ENCODE data around the gene WNT6. TPM values are rescaled to one million over a fixed set of nuclear protein-coding genes. Genes with fewer than 3 reads are reported as not detected.

The WNT6 gene
- total RNA-seq, 1 experiment from 2014 or later, result 0.33 TPM

DNA sequence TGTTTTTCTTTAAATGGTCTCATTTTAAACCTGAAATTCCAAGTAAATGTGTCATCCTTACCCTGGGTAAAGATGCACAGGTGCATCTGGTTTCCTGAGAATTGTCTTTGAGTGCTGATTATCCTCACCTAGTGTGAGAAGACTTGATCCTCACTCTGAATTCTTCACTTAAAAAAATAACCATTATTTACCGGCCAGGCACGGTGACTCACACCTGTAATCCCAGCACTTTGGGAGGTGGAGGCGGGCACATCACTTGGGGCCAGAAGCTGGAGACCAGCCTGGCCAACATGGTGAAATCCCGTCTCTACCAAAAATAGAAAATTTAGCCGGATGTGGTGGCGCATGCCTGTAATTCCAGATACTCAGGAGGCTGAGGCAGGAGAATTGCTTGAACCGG, 9.9 kb upstream of the WNT6 start:
- H3K4me3 ChIP-seq, result no peak overlapping the region
- no peaks in the 10 kb centered on the region for H3K9me3 ChIP-seq (ENCODE audit: insufficient read depth, low read depth)
- peak overlapping the region; percentile 65 for H3K4me2 ChIP-seq
- peaks cover 55% of the 10 kb centered on the region for H3K4me1 ChIP-seq (replicated peaks; ENCODE audit: insufficient read depth)
- H3K9me2 ChIP-seq (ENCODE audit: insufficient read depth), result no peaks in the 10 kb centered on the region
- H3K27me3 ChIP-seq (ENCODE audit: insufficient read depth, low read depth), result no peaks in the 10 kb centered on the region
- no peak overlapping the region for H2AFZ ChIP-seq
- H3F3A ChIP-seq (ENCODE audit: insufficient read depth, low read depth), result peaks cover 48% of the 10 kb centered on the region
- intact Hi-C loops (cut with micrococcal nuclease; ENCODE audit: unreplicated experiment), result loop anchor here (1.0 to 5.0 kb wide), 7 partner anchors 49 to 577 kb away; partner anchors contain the start of genes AAMP, CNOT9, CTDSP1 and PNKD
- BruUV-seq (replicated peaks), result no TSS peak
- no peaks in the 10 kb centered on the region for H4K20me1 ChIP-seq (ENCODE audit: insufficient read depth)
- CTCF ChIA-PET, result interaction anchor here (0.6 to 1.4 kb wide), 2 partner anchors 49 to 190 kb away, joined by 3 to 4 read pairs; partner anchors contain the start of genes BCS1L and ZNF142
- POLR2A ChIA-PET (ENCODE audit: unreplicated experiment), result interaction anchor here (0.6 to 0.7 kb wide), 2 partner anchors 44 to 297 kb away, joined by 3 to 8 read pairs; no protein-coding TSS in a partner anchor
- H3K79me2 ChIP-seq (ENCODE audit: low read depth), result no peaks in the 10 kb centered on the region
- peak overlapping the region; percentile 90 for H3K27ac ChIP-seq
- DNase-seq, result peak; percentile 81 to 91
- no peaks in the 10 kb centered on the region for H3K36me3 ChIP-seq (ENCODE audit: low read depth)
- TF ChIP-seq CTCF (conservative IDR thresholded peaks at IDR 0.05) (no peak), EZH2 (IDR thresholded peaks at IDR 0.05; ENCODE audit: low read depth) (no peak)

DNA sequence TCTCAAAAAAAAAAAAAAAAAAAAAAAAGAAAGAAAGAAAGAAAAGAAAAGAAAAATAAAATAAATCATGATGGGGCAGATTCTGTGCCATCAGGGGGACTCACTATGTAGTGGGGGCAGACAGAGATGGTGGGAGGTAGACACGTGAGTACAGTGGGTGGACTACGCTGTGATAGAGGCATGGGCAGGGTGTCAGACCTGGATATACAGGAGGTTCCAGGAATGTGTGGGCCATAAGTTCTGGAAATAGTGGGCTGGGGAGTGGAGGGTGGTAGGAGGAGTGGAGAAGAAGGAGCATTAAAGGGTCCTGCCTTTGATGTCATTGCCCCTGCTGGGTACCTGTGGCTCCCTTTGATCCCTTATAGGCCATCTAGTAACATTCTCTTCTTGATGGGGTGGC, 8.8 kb upstream of the WNT6 start:
- peaks cover 48% of the 10 kb centered on the region for H3F3A ChIP-seq (ENCODE audit: insufficient read depth, low read depth)
- H3K36me3 ChIP-seq (ENCODE audit: low read depth), result no peaks in the 10 kb centered on the region
- TF ChIP-seq CTCF (conservative IDR thresholded peaks at IDR 0.05) (no peak), EZH2 (IDR thresholded peaks at IDR 0.05; ENCODE audit: low read depth) (no peak)
- intact Hi-C loops (cut with micrococcal nuclease; ENCODE audit: unreplicated experiment), result loop anchor here (5.0 kb wide), 3 partner anchors 127 to 267 kb away; no protein-coding TSS in a partner anchor
- H3K27me3 ChIP-seq (ENCODE audit: insufficient read depth, low read depth), result no peaks in the 10 kb centered on the region
- H3K9me2 ChIP-seq (ENCODE audit: insufficient read depth), result no peaks in the 10 kb centered on the region
- no peaks in the 10 kb centered on the region for H3K9me3 ChIP-seq (ENCODE audit: insufficient read depth, low read depth)
- POLR2A ChIA-PET (ENCODE audit: unreplicated experiment), result interaction anchor here (0.6 kb wide), 1 partner anchor 26 kb away, joined by 3 read pairs; no protein-coding TSS in a partner anchor
- peak overlapping the region; percentile 90; the same call in 1 of the 2 replicates for H3K27ac ChIP-seq
- CTCF ChIA-PET, result interaction anchor here (0.7 kb wide), 2 partner anchors 205 to 243 kb away, joined by 3 read pairs; partner anchors contain the start of gene PLCD4
- H2AFZ ChIP-seq, result no peak overlapping the region
- no peaks in the 10 kb centered on the region for H4K20me1 ChIP-seq (ENCODE audit: insufficient read depth)
- H3K4me3 ChIP-seq, result no peak overlapping the region
- H3K4me2 ChIP-seq, result no peak overlapping the region
- no peak for DNase-seq
- no peaks in the 10 kb centered on the region for H3K79me2 ChIP-seq (ENCODE audit: low read depth)
- peaks cover 55% of the 10 kb centered on the region for H3K4me1 ChIP-seq (replicated peaks; ENCODE audit: insufficient read depth)
- BruUV-seq (replicated peaks), result no TSS peak

DNA sequence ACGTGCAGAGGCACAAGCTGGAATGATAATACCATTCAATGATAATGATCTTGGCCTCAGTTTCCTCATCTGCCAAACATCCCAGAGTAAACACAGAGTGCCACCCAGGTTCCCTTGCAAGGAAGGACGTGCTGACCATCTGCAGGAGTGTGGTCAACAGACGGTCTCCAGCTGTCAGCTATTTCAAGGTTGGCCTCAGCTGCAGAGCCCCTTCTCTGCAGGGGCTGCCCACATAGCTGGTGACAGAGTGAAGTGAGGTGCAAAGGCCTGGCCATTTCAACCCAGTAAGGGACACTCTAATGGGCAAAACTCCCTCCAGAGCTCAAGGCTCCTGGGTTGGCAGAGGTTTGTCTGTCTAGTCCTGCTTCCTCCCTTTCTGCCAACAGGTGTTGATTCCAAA, 8.3 kb upstream of the WNT6 start:
- Histone ChIP-seq H3K36me3 (ENCODE audit: low read depth) (no peaks in the 10 kb centered on the region), H3K27me3 (ENCODE audit: insufficient read depth, low read depth) (no peaks in the 10 kb centered on the region), H3K27ac (no peak overlapping the region), H3K9me3 (ENCODE audit: insufficient read depth, low read depth) (no peaks in the 10 kb centered on the region), H3K4me3 (no peak overlapping the region), H4K20me1 (ENCODE audit: insufficient read depth) (no peaks in the 10 kb centered on the region), H3F3A (ENCODE audit: insufficient read depth, low read depth) (peaks cover 48% of the 10 kb centered on the region), H3K4me2 (no peak overlapping the region), H3K9me2 (ENCODE audit: insufficient read depth) (no peaks in the 10 kb centered on the region), H2AFZ (no peak overlapping the region), H3K4me1 (replicated peaks; ENCODE audit: insufficient read depth) (peaks cover 55% of the 10 kb centered on the region), H3K79me2 (ENCODE audit: low read depth) (no peaks in the 10 kb centered on the region)
- DNase-seq, result no peak
- ChIA-PET CTCF (no interaction called here), POLR2A (ENCODE audit: unreplicated experiment) (no interaction called here)
- no TSS peak for BruUV-seq (replicated peaks)
- intact Hi-C loops (cut with micrococcal nuclease; ENCODE audit: unreplicated experiment), result loop anchor here (5.0 kb wide), 3 partner anchors 126 to 266 kb away; no protein-coding TSS in a partner anchor
- TF ChIP-seq CTCF (conservative IDR thresholded peaks at IDR 0.05) (no peak), EZH2 (IDR thresholded peaks at IDR 0.05; ENCODE audit: low read depth) (no peak)

Data from PC-9 (cell line).